Measurements from ENCODE around the gene ARHGEF19.

Gene ARHGEF19

GRCh38 chr1:16149702-16150488, 62.6 kb downstream of the ARHGEF19 start:
- H3K27me3 Mint-ChIP-seq (ENCODE audit: low read depth, poor library complexity): no peaks in the 10 kb centered on the region
- no peak for DNase-seq
- peaks cover 30% of the 10 kb centered on the region for H3K36me3 Mint-ChIP-seq (ENCODE audit: low read depth)
- no peak overlapping the region for H3K27ac Mint-ChIP-seq
- no peak overlapping the region for H3K4me3 Mint-ChIP-seq
- TF ChIP-seq, protein P1, sequence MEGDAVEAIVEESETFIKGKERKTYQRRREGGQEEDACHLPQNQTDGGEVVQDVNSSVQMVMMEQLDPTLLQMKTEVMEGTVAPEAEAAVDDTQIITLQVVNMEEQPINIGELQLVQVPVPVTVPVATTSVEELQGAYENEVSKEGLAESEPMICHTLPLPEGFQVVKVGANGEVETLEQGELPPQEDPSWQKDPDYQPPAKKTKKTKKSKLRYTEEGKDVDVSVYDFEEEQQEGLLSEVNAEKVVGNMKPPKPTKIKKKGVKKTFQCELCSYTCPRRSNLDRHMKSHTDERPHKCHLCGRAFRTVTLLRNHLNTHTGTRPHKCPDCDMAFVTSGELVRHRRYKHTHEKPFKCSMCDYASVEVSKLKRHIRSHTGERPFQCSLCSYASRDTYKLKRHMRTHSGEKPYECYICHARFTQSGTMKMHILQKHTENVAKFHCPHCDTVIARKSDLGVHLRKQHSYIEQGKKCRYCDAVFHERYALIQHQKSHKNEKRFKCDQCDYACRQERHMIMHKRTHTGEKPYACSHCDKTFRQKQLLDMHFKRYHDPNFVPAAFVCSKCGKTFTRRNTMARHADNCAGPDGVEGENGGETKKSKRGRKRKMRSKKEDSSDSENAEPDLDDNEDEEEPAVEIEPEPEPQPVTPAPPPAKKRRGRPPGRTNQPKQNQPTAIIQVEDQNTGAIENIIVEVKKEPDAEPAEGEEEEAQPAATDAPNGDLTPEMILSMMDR (IDR thresholded peaks at IDR 0.05): no peak
- no peaks in the 10 kb centered on the region for H3K9me3 Mint-ChIP-seq
- peaks cover 67% of the 10 kb centered on the region for H3K4me1 Mint-ChIP-seq

- Mint-ChIP-seq H3K27ac (no peak overlapping the region), H3K4me1 (peaks cover 71% of the 10 kb centered on the region), H3K4me3 (no peak overlapping the region), H3K9me3 (no peaks in the 10 kb centered on the region), H3K36me3 (ENCODE audit: low read depth) (peaks cover 30% of the 10 kb centered on the region), H3K27me3 (ENCODE audit: low read depth, poor library complexity) (no peaks in the 10 kb centered on the region)
- no peak for DNase-seq
- TF ChIP-seq, protein P1 (IDR thresholded peaks at IDR 0.05): no peak
These were observed 63.3 kb downstream of the ARHGEF19 start for GRCh38 chr1:16149146-16149545.

GRCh38 chr1:16148329-16149092, 63.9 kb downstream of the ARHGEF19 start:
- DNase-seq: no peak
- Mint-ChIP-seq H3K36me3 (ENCODE audit: low read depth) (peaks cover 30% of the 10 kb centered on the region), H3K27ac (peak overlapping the region; percentile 82), H3K4me1 (peaks cover 66% of the 10 kb centered on the region), H3K27me3 (ENCODE audit: low read depth, poor library complexity) (no peaks in the 10 kb centered on the region), H3K4me3 (no peak overlapping the region), H3K9me3 (no peaks in the 10 kb centered on the region)
- TF ChIP-seq, protein P1 (IDR thresholded peaks at IDR 0.05): no peak

Measured in nephron progenitor cell (in vitro differentiated cells).